ENCODE measurements around the gene GP2. TPM values are rescaled to one million over a fixed set of nuclear protein-coding genes. Genes with fewer than 3 reads are reported as not detected.

Gene GP2
- polyA plus RNA-seq (2011; rRNA removed) (not detected in 2 replicates), polyA minus RNA-seq (2011; rRNA and poly(A)+ RNA removed) (not detected in 2 replicates)

DNA sequence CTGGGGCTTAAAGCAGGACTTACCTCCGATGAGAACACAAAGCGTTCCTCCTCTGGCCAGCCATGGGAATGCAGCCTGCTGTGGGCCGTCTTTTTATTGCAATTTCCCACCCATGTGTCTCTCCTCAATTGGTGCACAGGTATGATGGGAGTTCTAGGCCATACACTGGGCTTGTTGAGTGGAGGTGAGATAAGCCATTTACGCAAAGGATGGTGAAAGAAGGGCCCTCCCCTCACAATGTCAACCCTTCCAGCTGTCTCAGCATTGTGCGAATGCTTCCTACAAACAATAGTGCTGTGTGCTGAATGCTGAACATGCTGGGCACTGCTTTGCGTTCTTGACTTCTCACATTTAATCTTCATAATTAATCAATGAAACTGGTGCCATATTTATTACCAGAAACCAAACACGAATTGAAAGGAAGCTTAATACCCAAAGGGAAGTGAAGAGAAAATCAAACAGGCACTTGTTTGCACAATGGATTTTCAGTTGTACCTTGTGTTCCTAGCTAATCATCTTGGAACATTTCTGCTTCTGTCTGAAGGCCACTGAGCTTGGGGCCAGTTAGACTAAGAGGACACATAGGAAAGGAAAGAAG lies at the start of gene GP2:
Gene GP2 (minus strand): TSS at position 70 of the 598 bp plus-strand sequence. CDS start 1,082 bp downstream, outside the sequence.
- TF ChIP-seq, protein P1, sequence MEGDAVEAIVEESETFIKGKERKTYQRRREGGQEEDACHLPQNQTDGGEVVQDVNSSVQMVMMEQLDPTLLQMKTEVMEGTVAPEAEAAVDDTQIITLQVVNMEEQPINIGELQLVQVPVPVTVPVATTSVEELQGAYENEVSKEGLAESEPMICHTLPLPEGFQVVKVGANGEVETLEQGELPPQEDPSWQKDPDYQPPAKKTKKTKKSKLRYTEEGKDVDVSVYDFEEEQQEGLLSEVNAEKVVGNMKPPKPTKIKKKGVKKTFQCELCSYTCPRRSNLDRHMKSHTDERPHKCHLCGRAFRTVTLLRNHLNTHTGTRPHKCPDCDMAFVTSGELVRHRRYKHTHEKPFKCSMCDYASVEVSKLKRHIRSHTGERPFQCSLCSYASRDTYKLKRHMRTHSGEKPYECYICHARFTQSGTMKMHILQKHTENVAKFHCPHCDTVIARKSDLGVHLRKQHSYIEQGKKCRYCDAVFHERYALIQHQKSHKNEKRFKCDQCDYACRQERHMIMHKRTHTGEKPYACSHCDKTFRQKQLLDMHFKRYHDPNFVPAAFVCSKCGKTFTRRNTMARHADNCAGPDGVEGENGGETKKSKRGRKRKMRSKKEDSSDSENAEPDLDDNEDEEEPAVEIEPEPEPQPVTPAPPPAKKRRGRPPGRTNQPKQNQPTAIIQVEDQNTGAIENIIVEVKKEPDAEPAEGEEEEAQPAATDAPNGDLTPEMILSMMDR (IDR thresholded peaks at IDR 0.05; ENCODE audit: insufficient read depth, low read depth, low read length): no peak
- POLR2A ChIA-PET: no interaction called here

DNA sequence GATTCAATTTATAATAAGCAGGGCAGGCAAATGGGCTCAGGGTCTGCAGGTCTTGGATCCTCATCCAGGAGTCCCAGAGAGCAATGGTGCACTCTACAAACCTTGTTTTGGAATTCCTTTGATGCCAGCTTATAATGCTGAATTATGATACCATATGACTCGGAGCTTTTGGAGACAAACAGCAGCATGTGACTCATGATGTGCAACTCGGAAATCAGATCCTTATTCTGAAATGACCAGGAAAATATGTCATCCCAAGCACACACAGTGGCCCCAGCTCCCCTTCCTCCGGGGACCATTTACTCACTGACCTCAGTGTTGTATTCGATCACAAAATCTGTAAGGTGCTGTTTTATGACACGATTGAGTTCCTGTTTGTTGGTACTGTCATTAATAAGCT lies 45.4 kb upstream of the GP2 start:
- H3K36me3 ChIP-seq (ENCODE audit: control insufficient read depth, insufficient read depth, low read length): no peaks in the 10 kb centered on the region
- TF ChIP-seq, protein P1 (IDR thresholded peaks at IDR 0.05; ENCODE audit: insufficient read depth, low read depth, low read length): no peak
- ChIA-PET CTCF (interaction anchor here (0.8 kb wide), 2 partner anchors 10 to 14 kb away, joined by 3 to 5 read pairs; no protein-coding TSS in a partner anchor), POLR2A (no interaction called here)
- DNase-seq (ENCODE audit: low read depth): no peak
- no peaks in the 10 kb centered on the region for H3K27me3 ChIP-seq (ENCODE audit: control insufficient read depth, insufficient read depth, low read length)
- no peak overlapping the region for H3K4me3 ChIP-seq (ENCODE audit: low read depth, low read length)

More for the DNA sequence above, at the start of gene GP2:
- Histone ChIP-seq H3K36me3 (ENCODE audit: control insufficient read depth, insufficient read depth, low read length) (no peaks in the 10 kb centered on the region), H3K4me3 (ENCODE audit: low read depth, low read length) (no peak within 1 kb of the TSS), H3K27me3 (ENCODE audit: control insufficient read depth, insufficient read depth, low read length) (no peaks in the 10 kb centered on the region)
- DNase-seq (ENCODE audit: low read depth): no peak
- CTCF ChIA-PET: no interaction called here

DNA sequence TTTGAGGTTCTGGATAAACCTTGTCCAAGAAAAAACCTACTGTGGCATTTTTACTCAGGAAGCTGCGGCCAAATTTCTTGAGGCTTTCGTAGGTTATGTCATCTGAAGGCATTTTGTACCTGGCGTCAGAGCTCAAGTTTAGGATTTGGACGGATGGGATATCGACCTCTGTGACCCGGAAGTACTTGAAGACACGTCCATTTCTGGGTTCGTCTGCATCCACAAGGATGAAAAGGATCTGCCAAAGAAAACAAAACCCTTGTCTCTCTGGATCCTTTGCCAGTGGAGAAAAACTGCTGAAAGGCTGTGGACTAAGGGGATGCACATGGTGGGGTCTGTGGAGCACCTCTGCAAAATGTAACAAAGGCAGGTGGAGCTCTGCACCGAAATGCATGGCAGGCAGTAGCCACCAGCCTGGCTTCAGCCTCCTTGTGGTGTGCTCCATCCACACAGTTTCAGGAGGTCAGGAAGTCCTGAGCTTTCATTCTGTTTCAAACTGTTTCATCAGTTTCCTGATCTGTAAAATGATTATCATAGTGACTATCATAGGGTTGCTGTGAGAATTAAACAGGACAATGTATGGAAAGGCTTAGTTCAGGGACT lies 42.2 kb upstream of the GP2 start:
- H3K4me3 ChIP-seq (ENCODE audit: low read depth, low read length): no peak overlapping the region
- no peak for DNase-seq (ENCODE audit: low read depth)
- no peaks in the 10 kb centered on the region for H3K36me3 ChIP-seq (ENCODE audit: control insufficient read depth, insufficient read depth, low read length)
- ChIA-PET CTCF (interaction anchor here (0.7 kb wide), 1 partner anchor 16 kb away, joined by 4 read pairs; no protein-coding TSS in a partner anchor), POLR2A (no interaction called here)
- TF ChIP-seq, protein P1 (IDR thresholded peaks at IDR 0.05; ENCODE audit: insufficient read depth, low read depth, low read length): no peak
- no peaks in the 10 kb centered on the region for H3K27me3 ChIP-seq (ENCODE audit: control insufficient read depth, insufficient read depth, low read length)

DNA sequence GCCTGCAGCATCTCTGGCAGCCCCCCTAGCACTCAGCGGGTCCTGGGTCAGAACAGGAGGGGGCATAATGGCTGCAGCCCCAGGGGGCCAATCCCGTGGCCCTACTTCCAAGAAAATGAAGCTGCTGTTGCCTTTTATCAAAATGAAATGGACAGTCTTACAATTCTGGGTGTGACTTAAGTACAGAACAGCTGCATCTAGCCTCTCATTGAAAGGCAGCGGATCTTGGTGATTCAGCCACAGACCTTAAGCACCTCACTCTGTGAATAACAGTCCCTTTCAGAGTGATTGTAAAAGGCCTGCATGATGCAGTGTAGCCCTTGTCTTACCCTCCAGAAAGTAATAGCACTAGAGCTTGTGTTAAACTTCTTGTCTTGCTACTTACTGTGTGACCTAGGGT lies 36.7 kb upstream of the GP2 start:
- ChIA-PET POLR2A (no interaction called here), CTCF (interaction anchor here (1.1 kb wide), 1 partner anchor 21 kb away, joined by 3 read pairs; no protein-coding TSS in a partner anchor)
- DNase-seq (ENCODE audit: low read depth): no peak
- no peaks in the 10 kb centered on the region for H3K36me3 ChIP-seq (ENCODE audit: control insufficient read depth, insufficient read depth, low read length)
- H3K4me3 ChIP-seq (ENCODE audit: low read depth, low read length): no peak overlapping the region
- TF ChIP-seq, protein P1 (IDR thresholded peaks at IDR 0.05; ENCODE audit: insufficient read depth, low read depth, low read length): no peak
- no peaks in the 10 kb centered on the region for H3K27me3 ChIP-seq (ENCODE audit: control insufficient read depth, insufficient read depth, low read length)

DNA sequence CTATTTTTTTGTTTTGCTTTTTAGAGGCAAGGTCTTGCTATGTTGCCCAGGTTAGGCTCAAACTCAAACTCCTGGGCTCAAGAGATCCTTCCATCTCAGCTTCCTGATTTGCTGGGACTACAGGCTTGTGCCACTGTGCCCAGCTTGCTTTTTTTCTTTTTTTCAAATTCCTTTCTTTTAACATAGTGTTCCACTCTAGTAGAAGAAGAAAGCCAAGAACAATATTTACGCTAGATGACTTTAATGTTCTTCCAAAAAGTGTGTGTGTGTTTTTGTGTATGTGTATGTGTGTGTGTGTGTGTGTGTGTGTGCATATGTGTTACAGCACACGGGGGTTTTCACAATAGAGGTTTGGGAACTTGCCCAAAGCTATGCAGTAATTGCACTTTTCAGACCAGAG lies 35.9 kb upstream of the GP2 start:
- no peaks in the 10 kb centered on the region for H3K27me3 ChIP-seq (ENCODE audit: control insufficient read depth, insufficient read depth, low read length)
- ChIA-PET POLR2A (no interaction called here), CTCF (no interaction called here)
- TF ChIP-seq, protein P1 (IDR thresholded peaks at IDR 0.05; ENCODE audit: insufficient read depth, low read depth, low read length): no peak
- DNase-seq (ENCODE audit: low read depth): no peak
- H3K36me3 ChIP-seq (ENCODE audit: control insufficient read depth, insufficient read depth, low read length): no peaks in the 10 kb centered on the region
- no peak overlapping the region for H3K4me3 ChIP-seq (ENCODE audit: low read depth, low read length)

Measured in BJ (cell line).